ENCODE results near the gene CDK9. TPM values are rescaled to one million over a fixed set of nuclear protein-coding genes. Genes with fewer than 3 reads are reported as not detected.
"Not testable (repeated sequence)": the region's sequence is repeated elsewhere in the genome, so short reads cannot be mapped to it uniquely, and the experiment has no call there.

The CDK9 gene
- total RNA-seq, 4 donors from 2014 or later, result 66.6 to 112 (median 87.6) TPM

DNA sequence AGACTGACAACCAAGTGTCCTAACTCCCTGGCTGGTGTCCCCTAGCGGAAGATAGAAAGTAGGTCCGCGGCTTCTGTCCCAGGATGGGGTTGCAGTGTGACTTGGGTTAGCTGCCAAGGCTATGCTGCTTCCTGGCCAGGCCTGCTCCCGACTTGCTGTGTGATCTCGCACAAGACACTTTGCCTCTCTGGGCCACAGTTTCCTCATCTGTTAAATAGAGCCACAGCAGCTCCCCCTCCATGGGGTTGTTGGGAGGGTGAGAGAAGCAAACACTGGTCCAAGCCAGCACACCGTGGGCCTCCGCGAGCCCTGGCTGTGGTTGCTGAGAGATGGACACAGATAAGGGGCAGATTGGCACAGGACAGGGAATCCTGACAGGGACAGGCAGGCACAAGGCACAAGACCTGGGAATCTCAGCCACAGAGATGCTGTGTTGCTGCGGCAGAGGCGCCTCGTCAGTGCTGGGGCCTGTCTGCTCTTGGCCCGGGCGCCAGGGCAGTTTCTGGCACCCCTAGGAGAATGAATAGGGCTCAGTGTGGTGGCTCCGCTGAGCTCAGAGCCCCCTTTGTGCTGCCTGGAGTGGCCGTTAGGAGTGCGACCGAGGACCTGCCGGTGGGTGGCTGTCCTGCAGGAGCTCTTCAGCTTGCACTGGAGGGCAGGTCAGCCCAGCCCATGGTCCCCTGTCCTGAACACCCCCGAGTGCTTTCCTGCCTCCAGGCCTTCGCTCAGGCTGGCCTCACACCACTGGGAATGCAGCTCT, 5.5 kb upstream of the CDK9 start:
- H3K4me1 ChIP-seq, result peaks cover 0 to 58% (median 32%) of the 10 kb centered on the region in 4 donors
- H3K27me3 ChIP-seq, result no peaks in the 10 kb centered on the region
- WGBS, 2 donors, result 54 to 59% methylated on average over 15 to 17 of the region's 20 CpGs
- H3K9me3 ChIP-seq, result no peaks in the 10 kb centered on the region
- no peak overlapping the region for H3K4me3 ChIP-seq
- H3K36me3 ChIP-seq, result no peaks in the 10 kb centered on the region
- TF ChIP-seq, protein P1, sequence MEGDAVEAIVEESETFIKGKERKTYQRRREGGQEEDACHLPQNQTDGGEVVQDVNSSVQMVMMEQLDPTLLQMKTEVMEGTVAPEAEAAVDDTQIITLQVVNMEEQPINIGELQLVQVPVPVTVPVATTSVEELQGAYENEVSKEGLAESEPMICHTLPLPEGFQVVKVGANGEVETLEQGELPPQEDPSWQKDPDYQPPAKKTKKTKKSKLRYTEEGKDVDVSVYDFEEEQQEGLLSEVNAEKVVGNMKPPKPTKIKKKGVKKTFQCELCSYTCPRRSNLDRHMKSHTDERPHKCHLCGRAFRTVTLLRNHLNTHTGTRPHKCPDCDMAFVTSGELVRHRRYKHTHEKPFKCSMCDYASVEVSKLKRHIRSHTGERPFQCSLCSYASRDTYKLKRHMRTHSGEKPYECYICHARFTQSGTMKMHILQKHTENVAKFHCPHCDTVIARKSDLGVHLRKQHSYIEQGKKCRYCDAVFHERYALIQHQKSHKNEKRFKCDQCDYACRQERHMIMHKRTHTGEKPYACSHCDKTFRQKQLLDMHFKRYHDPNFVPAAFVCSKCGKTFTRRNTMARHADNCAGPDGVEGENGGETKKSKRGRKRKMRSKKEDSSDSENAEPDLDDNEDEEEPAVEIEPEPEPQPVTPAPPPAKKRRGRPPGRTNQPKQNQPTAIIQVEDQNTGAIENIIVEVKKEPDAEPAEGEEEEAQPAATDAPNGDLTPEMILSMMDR (IDR thresholded peaks at IDR 0.05), result peak in 2 of 5 experiments; percentile 9 to 12
- TF ChIP-seq EP300 (IDR thresholded peaks at IDR 0.05) (no peak), POLR2A (IDR thresholded peaks at IDR 0.05) (no peak)
- no peak for DNase-seq (ENCODE audit: low spot score in 2 of 2)
- H3K27ac ChIP-seq, result peak overlapping the region in 2 of 4 donors; percentile 71 to 80

DNA sequence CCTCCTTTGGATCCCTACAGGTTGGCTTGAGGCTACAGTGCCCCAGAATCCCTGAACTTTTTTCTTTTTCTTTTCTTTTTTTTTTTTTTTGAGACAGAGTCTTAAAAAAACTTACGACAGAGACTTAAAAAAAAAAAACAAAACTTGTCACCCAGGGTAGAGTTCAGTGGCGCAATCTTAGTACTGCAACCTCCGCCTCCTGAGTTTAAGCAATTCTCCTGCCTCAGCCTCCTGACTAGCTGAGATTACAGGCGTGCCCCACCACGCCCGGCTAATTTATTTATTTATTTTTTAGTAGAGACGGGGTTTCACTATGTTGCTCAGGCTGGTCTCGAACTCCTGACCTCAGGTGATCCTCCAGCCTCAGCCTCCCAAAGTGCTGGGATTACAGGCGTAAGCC, 4.9 kb upstream of the CDK9 start:
- H3K27me3 ChIP-seq, result not testable (repeated sequence)

DNA sequence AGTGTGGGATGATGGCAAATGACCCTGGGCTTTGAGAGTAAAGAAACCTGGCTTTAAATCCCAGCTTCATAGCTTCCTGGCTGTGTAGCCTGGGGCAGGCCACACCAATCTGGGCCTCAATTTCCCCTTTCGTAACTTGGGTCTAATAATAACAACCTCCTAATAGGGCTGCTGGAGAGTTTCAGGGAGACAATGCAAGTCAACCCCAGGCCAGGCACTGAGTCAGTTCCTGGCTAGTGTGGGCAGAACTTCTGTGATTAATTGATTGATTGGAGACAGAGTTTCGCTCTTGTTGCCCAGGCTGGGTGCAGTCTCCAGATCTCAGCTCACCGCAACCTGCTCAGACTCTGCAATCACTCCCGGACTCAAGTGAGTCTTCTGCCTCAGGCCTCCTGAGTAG, 4.0 kb upstream of the CDK9 start:
- no peak overlapping the region for H3K27ac ChIP-seq

More for the DNA sequence above, 4.9 kb upstream of the CDK9 start:
- TF ChIP-seq, protein P1 (IDR thresholded peaks at IDR 0.05), result peak in 1 of 5 experiments; percentile 4
- not testable (repeated sequence) for H3K9me3 ChIP-seq; DNase-seq (ENCODE audit: low spot score in 2 of 2); H3K36me3 ChIP-seq; H3K4me3 ChIP-seq
- Histone ChIP-seq H3K4me1 (peaks cover 0 to 58% (median 32%) of the 10 kb centered on the region in 4 donors), H3K27ac (peak overlapping the region in 2 of 4 donors; percentile 71 to 80)
- WGBS, 2 donors, result 86 to 89% methylated on average over 9 of the region's 9 CpGs

DNA sequence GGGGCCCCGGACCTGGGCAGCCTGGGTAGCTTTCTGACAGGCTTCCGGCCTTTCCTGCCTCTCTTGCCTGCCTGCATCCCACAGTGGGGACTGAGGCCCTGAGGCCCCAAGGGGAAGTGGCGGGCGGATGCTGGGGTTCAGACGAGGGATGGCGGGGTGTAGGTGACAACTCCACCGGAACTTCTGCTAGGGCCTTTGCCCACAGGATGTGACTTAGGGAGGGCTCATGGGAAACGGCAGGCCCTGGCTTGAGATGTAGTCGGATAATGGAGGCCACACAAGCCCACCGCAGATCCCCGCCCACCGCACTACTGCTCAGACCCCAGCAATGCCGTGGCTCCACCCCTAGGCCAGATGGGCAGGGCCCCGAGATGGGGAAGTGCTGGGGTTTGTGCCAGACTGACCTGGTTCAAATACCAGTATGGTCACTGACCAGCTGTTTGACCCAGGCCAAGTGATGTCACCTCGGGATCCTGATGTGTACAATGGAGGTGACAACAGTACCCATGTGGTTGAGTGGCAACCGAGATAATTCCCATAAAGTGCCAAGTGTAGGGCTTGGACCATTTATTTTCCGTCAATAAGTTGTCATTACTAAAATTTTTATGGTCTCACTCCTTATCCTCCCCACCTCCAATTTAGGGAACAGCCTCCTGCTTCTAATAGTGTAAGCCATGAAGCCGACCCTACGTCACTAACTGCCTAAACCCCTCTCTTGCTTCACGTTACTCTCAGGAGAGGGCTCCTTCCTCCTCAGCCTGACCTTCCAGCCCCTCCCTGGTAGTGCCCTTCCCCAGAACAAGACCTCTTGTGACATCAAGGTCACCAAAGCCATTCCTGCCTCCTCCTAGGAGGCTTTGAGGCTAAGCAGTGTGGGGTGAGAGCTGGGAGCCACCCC, 2.5 kb upstream of the CDK9 start:
- no peak for DNase-seq (ENCODE audit: low spot score in 2 of 2)
- Histone ChIP-seq H3K27ac (peak overlapping the region in 3 of 4 donors; percentile 86 to 97 (median 96)), H3K4me1 (peaks cover 0 to 66% (median 40%) of the 10 kb centered on the region in 4 donors), H3K27me3 (no peaks in the 10 kb centered on the region), H3K36me3 (peaks cover 2 to 14% (median 12%) of the 10 kb centered on the region in 3 donors), H3K9me3 (no peaks in the 10 kb centered on the region), H3K4me3 (no peak overlapping the region)
- no peak for TF ChIP-seq EP300 (IDR thresholded peaks at IDR 0.05)
- TF ChIP-seq, protein P1 (IDR thresholded peaks at IDR 0.05), result no peak
- no peak for TF ChIP-seq POLR2A (IDR thresholded peaks at IDR 0.05)
- 75 to 77% methylated on average over 19 to 20 of the region's 20 CpGs for WGBS, 2 donors

More for the DNA sequence above, 4.0 kb upstream of the CDK9 start:
- DNase-seq (ENCODE audit: low spot score in 2 of 2), result no peak
- Histone ChIP-seq H3K9me3 (no peaks in the 10 kb centered on the region), H3K4me3 (no peak overlapping the region), H3K4me1 (peaks cover 0 to 61% (median 35%) of the 10 kb centered on the region in 4 donors), H3K27me3 (no peaks in the 10 kb centered on the region), H3K36me3 (no peaks in the 10 kb centered on the region)
- TF ChIP-seq EP300 (IDR thresholded peaks at IDR 0.05), result no peak
- TF ChIP-seq, protein P1 (IDR thresholded peaks at IDR 0.05), result no peak
- TF ChIP-seq POLR2A (IDR thresholded peaks at IDR 0.05), result no peak
- 96% methylated on average over 4 of the region's 4 CpGs for WGBS, 2 donors

Measured in tibial nerve (tissue), 4 donors.